HepG2 (cell line): ENCODE data around the gene NPPC. TPM values are rescaled to one million over a fixed set of nuclear protein-coding genes. Genes with fewer than 3 reads are reported as not detected.
A peak's percentile ranks its signal among the peaks of the same experiment; 100 is the strongest.

Experiments
- ATAC-seq: fragments of 200-7000 bp; cut with Tn5 transposase; 3 replicates; pipeline ENCODE4 v1.9.1; 2020; ENCODE audit warnings: mild to moderate bottlenecking, moderate library complexity
- BruUV-seq: library from RNA; stranded (reverse); fragments of 400-500 nt; replicated peaks from 2 replicates; lab custom pipeline; 2021; lab: Mats Ljungman, UMichigan
- CTCF ChIA-PET: fragments of 300-600 bp; formaldehyde crosslinking; extraction: SDS; loops from one replicate; lab custom pipeline; 2021; ENCODE audit warnings: low total read pairs, inconsistent platforms, low intra/inter-chr PET ratio; lab: Yijun Ruan, JAX
- POLR2A ChIA-PET: fragments of 350-600 bp; sonication (Branson Sonifier 250); formaldehyde crosslinking; loops from one replicate; lab custom pipeline; 2020; ENCODE audit warnings: antibody characterized with exemption, inconsistent platforms; lab: Yijun Ruan, JAX
- DNase-seq: peaks from one replicate; pipeline ENCODE4 v3.0.0-alpha.2; 2015; ENCODE audit warnings: low spot score
- FAIRE-seq: peaks from 3 replicates; lab custom pipeline; 2011; peaks lifted over from hg19 to GRCh38; lab: Jason Lieb, UNC
- H2AFZ ChIP-seq: one replicate; pipeline ENCODE4 v1.6.1; 2011; ENCODE audit warnings: low read length, inconsistent platforms
- H3K27ac ChIP-seq: fragments of 300-600 bp; 3 replicates; pipeline ENCODE4 v1.8.0; 2011; ENCODE audit warnings: mixed run types, mild to moderate bottlenecking, mixed read lengths, low read length, inconsistent platforms; ENCODE audit not compliant: insufficient read depth; ENCODE audit errors: extremely low read length
- H3K27me3 ChIP-seq, 2 experiments: fragments of 200-600 bp in 1 of 2; 2 replicates in 1 of 2; 3 replicates in 1 of 2; pipeline versions ENCODE4 v1.6.0 to v1.8.0; 2011; ENCODE audit warnings: low read length in 2 of 2, mild to moderate bottlenecking in 2 of 2, moderate library complexity in 2 of 2, inconsistent platforms in 1 of 2; ENCODE audit not compliant: insufficient read depth in 2 of 2, control insufficient read depth in 1 of 2
- H3K36me3 ChIP-seq, 2 experiments: fragments of 200-600 bp in 1 of 2; replicated peaks in 1 of 2; 2 replicates in 1 of 2; 3 replicates in 1 of 2; pipeline versions ENCODE4 v1.5.1 to v1.8.0; 2011; ENCODE audit warnings: low read length in 2 of 2, inconsistent platforms in 1 of 2; ENCODE audit not compliant: insufficient read depth in 2 of 2, control insufficient read depth in 1 of 2
- H3K4me1 ChIP-seq: 2 replicates; pipeline ENCODE4 v1.5.1; 2012; ENCODE audit warnings: low read length, inconsistent platforms; ENCODE audit not compliant: insufficient read depth
- H3K4me2 ChIP-seq: 2 replicates; pipeline ENCODE4 v1.6.0; 2011; ENCODE audit warnings: low read depth, low read length, inconsistent platforms
- H3K4me3 ChIP-seq, 3 experiments: fragments of 200-600 bp in 1 of 3; sonication (generic), shearing (Covaris generic) in 1 of 3; replicated peaks in 1 of 3; 2 replicates each; pipeline ENCODE4 v1.5.1; 2011 to 2016; ENCODE audit warnings: low read length in 3 of 3, inconsistent platforms in 2 of 3, low read depth in 2 of 3, mild to moderate bottlenecking in 2 of 3, control low read depth in 1 of 3, mixed read lengths in 1 of 3; ENCODE audit not compliant: insufficient read depth in 1 of 3
- H3K79me2 ChIP-seq: one replicate; pipeline ENCODE4 v1.6.1; 2011; ENCODE audit warnings: low read length, inconsistent platforms; ENCODE audit not compliant: insufficient read depth
- H3K9ac ChIP-seq: 2 replicates; pipeline ENCODE4 v1.6.0; 2011; ENCODE audit warnings: mild to moderate bottlenecking, low read depth, low read length, inconsistent platforms; ENCODE audit not compliant: insufficient read depth
- H3K9me3 ChIP-seq: 2 replicates; pipeline ENCODE4 v1.5.1; 2012; ENCODE audit warnings: mild to moderate bottlenecking, low read length
- H4K20me1 ChIP-seq: 2 replicates; pipeline ENCODE4 v1.6.0; 2011; ENCODE audit warnings: inconsistent platforms, mild to moderate bottlenecking, low read length, moderate library complexity; ENCODE audit not compliant: insufficient read depth
- CENPT ChIP-seq: sonication (generic); formaldehyde crosslinking; IDR thresholded peaks from 2 replicates; pipeline ENCODE4 v1.8.0; 2022; ENCODE audit warnings: low read depth, mild to moderate bottlenecking, moderate library complexity, missing genetic modification reagents
- FOXC1 ChIP-seq: sonication (generic); formaldehyde crosslinking; IDR thresholded peaks from 2 replicates; pipeline ENCODE4 v1.8.0; 2022; ENCODE audit warnings: mild to moderate bottlenecking, missing genetic modification reagents, borderline replicate concordance
- FOXK1 ChIP-seq: sonication (generic); formaldehyde crosslinking; IDR thresholded peaks from 2 replicates; pipeline ENCODE4 v1.4.0; 2020; ENCODE audit warnings: low read depth, missing genetic modification reagents, borderline replicate concordance
- KDM5A ChIP-seq: fragments of 200-600 bp; sonication (generic); IDR thresholded peaks from 2 replicates; pipeline ENCODE4 v1.7.0; 2018; ENCODE audit warnings: antibody characterized with exemption, mild to moderate bottlenecking, low read length, borderline replicate concordance
- MATR3 ChIP-seq: sonication (generic); formaldehyde crosslinking; IDR thresholded peaks from 2 replicates; pipeline ENCODE4 v1.4.0; 2020; ENCODE audit warnings: missing genetic modification reagents
- MTERF4 ChIP-seq: sonication (generic); formaldehyde crosslinking; IDR thresholded peaks from 2 replicates; pipeline ENCODE4 v1.8.0; 2023; ENCODE audit warnings: mild to moderate bottlenecking, missing genetic modification reagents
- SMARCE1 ChIP-seq: fragments of 450-650 bp; IDR thresholded peaks from 2 replicates; pipeline ENCODE4 v1.6.1; 2017; ENCODE audit warnings: borderline replicate concordance
- SSRP1 ChIP-seq: IDR thresholded peaks from 2 replicates; pipeline ENCODE4 v1.6.1; 2016; ENCODE audit warnings: control low read depth
- ZNF446 ChIP-seq: sonication (generic); formaldehyde crosslinking; IDR thresholded peaks from 2 replicates; pipeline ENCODE4 v1.5.0; 2020; ENCODE audit warnings: mild to moderate bottlenecking, missing genetic modification reagents
- ZNF552 ChIP-seq: sonication (generic); formaldehyde crosslinking; IDR thresholded peaks from 2 replicates; pipeline ENCODE4 v1.9.0; 2022; ENCODE audit warnings: missing genetic modification reagents, mild to moderate bottlenecking, borderline replicate concordance
- ZNF660 ChIP-seq: sonication (generic); formaldehyde crosslinking; IDR thresholded peaks from 2 replicates; pipeline ENCODE4 v1.5.1; 2020; ENCODE audit warnings: mild to moderate bottlenecking, low read depth, missing genetic modification reagents, borderline replicate concordance
- ZNF737 ChIP-seq: sonication (generic); formaldehyde crosslinking; IDR thresholded peaks from 2 replicates; pipeline ENCODE4 v1.5.0; 2020; ENCODE audit warnings: missing genetic modification reagents, mild to moderate bottlenecking, borderline replicate concordance
- ZNF775 ChIP-seq: sonication (generic); formaldehyde crosslinking; IDR thresholded peaks from 2 replicates; pipeline ENCODE4 v1.4.0; 2020; ENCODE audit warnings: missing genetic modification reagents, mild to moderate bottlenecking, moderate library complexity, borderline replicate concordance
- ZNF850 ChIP-seq: sonication (generic); formaldehyde crosslinking; conservative IDR thresholded peaks from 2 replicates; pipeline ENCODE4 v1.9.0; 2021; ENCODE audit warnings: mild to moderate bottlenecking, missing genetic modification reagents
- WGBS: methylation state at CpG from one replicate; pipeline ENCODE4 v1.1.6; 2017; ENCODE audit warnings: low lambda C conversion rate; 5-methylcytosine and 5-hydroxymethylcytosine counted together
- in situ Hi-C: cut with HindIII; loops from 2 replicates; pipeline ENCODE4 v1.10.0; 2017; ENCODE audit warnings: low pct_unique_long_range_greater_than_20kb; ENCODE audit not compliant: extremely low pct_ligation_motif_present
- intact Hi-C: fragments of 100-400 bp; cut with micrococcal nuclease; formaldehyde crosslinking; loops from one replicate; pipeline ENCODE4 v1.10.0; 2022; ENCODE audit not compliant: unreplicated experiment
- polyA plus RNA-seq, 8 experiments: library from polyadenylated mRNA; depleted of rRNA in 3 of 8; stranded (reverse) in 7 of 8; unstranded in 1 of 8; fragments of >200 nt; fragmentation: Illumina TruSeq in 4 of 8; extraction: Trizol in 4 of 8; gene quantifications; 2 replicates each; pipeline versions ENCODE4 v1.2.1 to v1.2.3, GENCODE V29; 2011 to 2016; ENCODE audit warnings: low read depth in 4 of 8, missing spikeins in 1 of 8, mixed read lengths in 1 of 8; ENCODE audit not compliant: insufficient read depth in 1 of 8
- total RNA-seq, 5 experiments: library from RNA; depleted of rRNA; stranded (reverse); fragments of >200 nt; fragmentation: Illumina TruSeq; extraction: Trizol; gene quantifications; 2 replicates each; pipeline ENCODE4 v1.2.3, GENCODE V29; 2016; ENCODE audit warnings: low read depth in 1 of 5
- TF ChIP-seq, protein P1 (sequence below): IDR thresholded peaks from 2 replicates; pipeline ENCODE4 v1.6.1; 2016; ENCODE audit warnings: mild to moderate bottlenecking, missing biosample characterization, missing genetic modification reagents

The NPPC gene
- total and polyA plus RNA-seq, 2 of the 13 experiments (the other 11 are each of a cell fraction or from before 2014, with no cell fraction given) = 0.11 TPM; not detected in 1

- CTCF ChIA-PET = no interaction called here
- ATAC-seq (peak; percentile 77), DNase-seq (no peak), FAIRE-seq (no peak)
- no peaks in the 10 kb centered on the region for H3K4me1 ChIP-seq
- no TSS peak for BruUV-seq
- H4K20me1 ChIP-seq = no peaks in the 10 kb centered on the region
- in situ Hi-C loops = no loop called here
- no peak overlapping the region for H3K27ac ChIP-seq
- H3K4me3 ChIP-seq = no peak overlapping the region
- POLR2A ChIA-PET = interaction anchor here (1.0 kb wide), 1 partner anchor 12 kb away, joined by 3 read pairs; no protein-coding TSS in a partner anchor
- H3K79me2 ChIP-seq = no peaks in the 10 kb centered on the region
- H3K4me2 ChIP-seq = no peak overlapping the region
- intact Hi-C loops = no loop called here
- H3K27me3 ChIP-seq = peaks cover 5 to 28% of the 10 kb centered on the region in 2 experiments
- H3K9me3 ChIP-seq = no peaks in the 10 kb centered on the region
- TF ChIP-seq ZNF775 (CRISPR knock-in tag) = no peak
- no peak for TF ChIP-seq CENPT (CRISPR knock-in tag)
- no peak for TF ChIP-seq FOXK1 (CRISPR knock-in tag)
- no peak for TF ChIP-seq ZNF737
- TF ChIP-seq MATR3 = no peak
- no peak for TF ChIP-seq MTERF4
- TF ChIP-seq ZNF446 (CRISPR knock-in tag) = no peak
- no peak for TF ChIP-seq ZNF660 (CRISPR knock-in tag)
- TF ChIP-seq FOXC1 (CRISPR knock-in tag) = no peak
- TF ChIP-seq SSRP1 (CRISPR knock-in tag) = no peak
- TF ChIP-seq ZNF850 (CRISPR knock-in tag) = no peak
- no peak for TF ChIP-seq KDM5A
- TF ChIP-seq SMARCE1 = no peak
- TF ChIP-seq, protein P1, sequence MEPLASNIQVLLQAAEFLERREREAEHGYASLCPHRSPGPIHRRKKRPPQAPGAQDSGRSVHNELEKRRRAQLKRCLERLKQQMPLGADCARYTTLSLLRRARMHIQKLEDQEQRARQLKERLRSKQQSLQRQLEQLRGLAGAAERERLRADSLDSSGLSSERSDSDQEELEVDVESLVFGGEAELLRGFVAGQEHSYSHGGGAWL (CRISPR knock-in tag) = no peak
- no peak for TF ChIP-seq ZNF552 (CRISPR knock-in tag)
- H2AFZ ChIP-seq = no peak overlapping the region
- H3K36me3 ChIP-seq = no peaks in the 10 kb centered on the region
- 37% methylated on average over 15 of the region's 15 CpGs for WGBS
- no peak overlapping the region for H3K9ac ChIP-seq
These were observed 20.1 kb upstream of the NPPC start for GRCh38 chr2:231946241-231946814.
